Measurements from ENCODE around the gene RAPGEF4. TPM values are rescaled to one million over a fixed set of nuclear protein-coding genes. Genes with fewer than 3 reads are reported as not detected.
A peak's percentile ranks its signal among the peaks of the same experiment; 100 is the strongest.

Gene RAPGEF4
- total RNA-seq, 1 experiment from 2014 or later: 0.59 TPM

- no peak overlapping the region for H3K27ac ChIP-seq (ENCODE audit: low read depth, low read length)
- no peaks in the 10 kb centered on the region for H3K9me2 ChIP-seq (ENCODE audit: insufficient read depth)
- H3K79me2 ChIP-seq (ENCODE audit: insufficient read depth, low read length): no peaks in the 10 kb centered on the region
- H3K36me3 ChIP-seq (ENCODE audit: control insufficient read depth in 1 of 2, insufficient read depth in 2 of 2, low read length in 2 of 2): no peaks in the 10 kb centered on the region
- H3K4me2 ChIP-seq (ENCODE audit: low read length): no peak overlapping the region
- no TSS peak for BruUV-seq (replicated peaks)
- no peaks in the 10 kb centered on the region for H3K4me1 ChIP-seq (ENCODE audit: control insufficient read depth in 1 of 2, insufficient read depth in 2 of 2, low read length in 2 of 2)
- RAD21 ChIA-PET (ENCODE audit: low non-redundant PET in 1 of 2, low total read pairs in 2 of 2, uncharacterized antibody in 2 of 2, unreplicated experiment in 2 of 2): no interaction called here
- peak; percentile 40; the same call in 1 of the 2 replicates for TF ChIP-seq RAD21 (IDR thresholded peaks at IDR 0.05; ENCODE audit: low read depth)
- no peak for TF ChIP-seq SIN3A (IDR thresholded peaks at IDR 0.05; ENCODE audit: low read depth)
- TF ChIP-seq CTCF (IDR thresholded peaks at IDR 0.05 in 2 of 3, conservative IDR thresholded peaks at IDR 0.05 in 1 of 3; ENCODE audit: borderline replicate concordance in 1 of 3, insufficient read depth in 1 of 3, low read depth in 2 of 3, low read length in 2 of 3): 0 out of 6 replicates have a peak, but pooled peaks of 2 of the 3 experiments have one; percentile 14 to 21
- DNase-seq (ENCODE audit: low read depth, low spot score) (no peak), ATAC-seq (peak; percentile 47; the same call in 1 of the 2 replicates)
- H3K4me3 ChIP-seq (replicated peaks in 1 of 2; ENCODE audit: low read depth in 1 of 2, low read length in 2 of 2): no peak overlapping the region
- CTCF ChIA-PET: interaction anchor here (1.5 kb wide), 1 partner anchor 420 kb away, joined by 4 read pairs; no protein-coding TSS in a partner anchor
- H3K27me3 ChIP-seq (ENCODE audit: insufficient read depth, low read length): peaks cover 3% of the 10 kb centered on the region; the same call in 1 of the 2 replicates
- no peaks in the 10 kb centered on the region for H4K20me1 ChIP-seq (ENCODE audit: insufficient read depth)
- intact Hi-C loops (cut with micrococcal nuclease): no loop called here
- H2AFZ ChIP-seq (ENCODE audit: low read depth, low read length, poor library complexity, severe bottlenecking): no peak overlapping the region
- H3K9ac ChIP-seq (ENCODE audit: low read length): no peak overlapping the region
- H3K9me3 ChIP-seq (ENCODE audit: control insufficient read depth in 1 of 2, insufficient read depth in 1 of 2, low read depth in 1 of 2, low read length in 2 of 2): no peaks in the 10 kb centered on the region
- POLR2A ChIA-PET: no interaction called here
These were observed 241.8 kb downstream of the RAPGEF4 start for GRCh38 chr2:172977270-172978062.

GRCh38 chr2:172978063-172978383, 242.4 kb downstream of the RAPGEF4 start:
- Histone ChIP-seq H3K9me2 (ENCODE audit: insufficient read depth) (no peaks in the 10 kb centered on the region), H3K79me2 (ENCODE audit: insufficient read depth, low read length) (no peaks in the 10 kb centered on the region), H3K9me3 (ENCODE audit: control insufficient read depth in 1 of 2, insufficient read depth in 1 of 2, low read depth in 1 of 2, low read length in 2 of 2) (no peaks in the 10 kb centered on the region), H3K27me3 (ENCODE audit: insufficient read depth, low read length) (peaks cover 3% of the 10 kb centered on the region; the same call in 1 of the 2 replicates), H3K4me2 (ENCODE audit: low read length) (no peak overlapping the region), H3K4me3 (replicated peaks in 1 of 2; ENCODE audit: low read depth in 1 of 2, low read length in 2 of 2) (no peak overlapping the region), H2AFZ (ENCODE audit: low read depth, low read length, poor library complexity, severe bottlenecking) (no peak overlapping the region), H4K20me1 (ENCODE audit: insufficient read depth) (no peaks in the 10 kb centered on the region), H3K27ac (ENCODE audit: low read depth, low read length) (no peak overlapping the region), H3K9ac (ENCODE audit: low read length) (no peak overlapping the region), H3K4me1 (ENCODE audit: control insufficient read depth in 1 of 2, insufficient read depth in 2 of 2, low read length in 2 of 2) (no peaks in the 10 kb centered on the region), H3K36me3 (ENCODE audit: control insufficient read depth in 1 of 2, insufficient read depth in 2 of 2, low read length in 2 of 2) (no peaks in the 10 kb centered on the region)
- DNase-seq (ENCODE audit: low read depth, low spot score) (no peak), ATAC-seq (no peak)
- ChIA-PET CTCF (interaction anchor here (1.5 kb wide), 1 partner anchor 419 kb away, joined by 4 read pairs; no protein-coding TSS in a partner anchor), POLR2A (no interaction called here), RAD21 (ENCODE audit: low non-redundant PET in 1 of 2, low total read pairs in 2 of 2, uncharacterized antibody in 2 of 2, unreplicated experiment in 2 of 2) (no interaction called here)
- intact Hi-C loops (cut with micrococcal nuclease): no loop called here
- no TSS peak for BruUV-seq (replicated peaks)
- TF ChIP-seq SP1 (IDR thresholded peaks at IDR 0.05; ENCODE audit: low read depth): no peak
- no peak for TF ChIP-seq EZH2 (IDR thresholded peaks at IDR 0.05)
- no peak for TF ChIP-seq REST (IDR thresholded peaks at IDR 0.05; ENCODE audit: low read depth)
- TF ChIP-seq CEBPB (IDR thresholded peaks at IDR 0.05; ENCODE audit: low read depth): no peak
- no peak for TF ChIP-seq RAD21 (IDR thresholded peaks at IDR 0.05; ENCODE audit: low read depth)
- TF ChIP-seq CTCF (IDR thresholded peaks at IDR 0.05 in 2 of 3, conservative IDR thresholded peaks at IDR 0.05 in 1 of 3; ENCODE audit: borderline replicate concordance in 1 of 3, insufficient read depth in 1 of 3, low read depth in 2 of 3, low read length in 2 of 3): no peak
- no peak for TF ChIP-seq POLR2A (IDR thresholded peaks at IDR 0.05; ENCODE audit: borderline replicate concordance, extremely low read depth, insufficient read depth, insufficient read length)
- no peak for TF ChIP-seq MAX (IDR thresholded peaks at IDR 0.05)
- no peak for TF ChIP-seq EGR1 (IDR thresholded peaks at IDR 0.05; ENCODE audit: low read depth)
